ENCODE results near the gene DENR. TPM values are rescaled to one million over a fixed set of nuclear protein-coding genes. Genes with fewer than 3 reads are reported as not detected.
A peak's percentile ranks its signal among the peaks of the same experiment; 100 is the strongest.

The DENR gene
- total RNA-seq, 1 donor from 2014 or later = 100.0 TPM

GRCh38 chr12:122732611-122733010 is 20.0 kb upstream of the DENR start:
- H2AFZ ChIP-seq (replicated peaks) = no peak overlapping the region
- H3K27me3 Mint-ChIP-seq (ENCODE audit: insufficient read depth, low read depth) = peaks cover 3% of the 10 kb centered on the region
- no peak overlapping the region for H3K4me2 ChIP-seq
- no peaks in the 10 kb centered on the region for H3K36me3 ChIP-seq
- peaks cover 4% of the 10 kb centered on the region for H3K4me1 Mint-ChIP-seq
- no peaks in the 10 kb centered on the region for H3K27me3 ChIP-seq
- no peak for DNase-seq (ENCODE audit: low spot score)
- peaks cover 2% of the 10 kb centered on the region for H3K36me3 Mint-ChIP-seq
- TF ChIP-seq CTCF (IDR thresholded peaks at IDR 0.05) (no peak), EZH2 (IDR thresholded peaks at IDR 0.05) (no peak), EZH2phosphoT487 (IDR thresholded peaks at IDR 0.05) (no peak)
- H3K4me3 Mint-ChIP-seq = no peak overlapping the region
- H3K4me1 ChIP-seq = peaks cover 6% of the 10 kb centered on the region
- no peaks in the 10 kb centered on the region for H4K20me1 ChIP-seq (ENCODE audit: low read depth)
- H3K4me3 ChIP-seq = no peak overlapping the region
- no peak overlapping the region for H3K27ac ChIP-seq
- peaks cover 3% of the 10 kb centered on the region for H3K9me3 Mint-ChIP-seq
- H3K27ac Mint-ChIP-seq = no peak overlapping the region
- H3K9me3 ChIP-seq (ENCODE audit: low read depth) = no peaks in the 10 kb centered on the region
- no peaks in the 10 kb centered on the region for H3K79me2 ChIP-seq (ENCODE audit: low read depth)
- no peaks in the 10 kb centered on the region for H3F3A ChIP-seq (ENCODE audit: low read depth)
- no peak overlapping the region for H3K9ac ChIP-seq

GRCh38 chr12:122738571-122738970 is 14.1 kb upstream of the DENR start:
- Histone ChIP-seq H3K36me3 (no peaks in the 10 kb centered on the region), H3F3A (ENCODE audit: low read depth) (no peaks in the 10 kb centered on the region), H2AFZ (replicated peaks) (no peak overlapping the region), H3K4me3 (no peak overlapping the region), H3K4me1 (peaks cover 5% of the 10 kb centered on the region), H4K20me1 (ENCODE audit: low read depth) (no peaks in the 10 kb centered on the region), H3K27ac (no peak overlapping the region), H3K27me3 (no peaks in the 10 kb centered on the region), H3K9ac (no peak overlapping the region), H3K9me3 (ENCODE audit: low read depth) (no peaks in the 10 kb centered on the region), H3K79me2 (ENCODE audit: low read depth) (no peaks in the 10 kb centered on the region), H3K4me2 (no peak overlapping the region)
- TF ChIP-seq EZH2 (IDR thresholded peaks at IDR 0.05) = no peak
- no peak for TF ChIP-seq EZH2phosphoT487 (IDR thresholded peaks at IDR 0.05)
- Mint-ChIP-seq H3K9me3 (peaks cover 3% of the 10 kb centered on the region), H3K4me1 (peaks cover 2% of the 10 kb centered on the region), H3K4me3 (no peak overlapping the region), H3K27ac (no peak overlapping the region), H3K36me3 (peaks cover 2% of the 10 kb centered on the region), H3K27me3 (ENCODE audit: insufficient read depth, low read depth) (peaks cover 6% of the 10 kb centered on the region)
- no peak for DNase-seq (ENCODE audit: low spot score)

GRCh38 chr12:122740351-122740750 is 12.3 kb upstream of the DENR start:
- Histone ChIP-seq H3K79me2 (ENCODE audit: low read depth) (no peaks in the 10 kb centered on the region), H3K27ac (no peak overlapping the region), H3K9ac (no peak overlapping the region), H3K4me1 (no peaks in the 10 kb centered on the region), H3K36me3 (no peaks in the 10 kb centered on the region), H4K20me1 (ENCODE audit: low read depth) (no peaks in the 10 kb centered on the region), H3K27me3 (no peaks in the 10 kb centered on the region), H3K4me2 (no peak overlapping the region), H3K4me3 (no peak overlapping the region), H3K9me3 (ENCODE audit: low read depth) (no peaks in the 10 kb centered on the region), H2AFZ (replicated peaks) (peak overlapping the region; percentile 22), H3F3A (ENCODE audit: low read depth) (no peaks in the 10 kb centered on the region)
- Mint-ChIP-seq H3K9me3 (peaks cover 3% of the 10 kb centered on the region), H3K36me3 (peaks cover 2% of the 10 kb centered on the region), H3K4me3 (no peak overlapping the region), H3K27ac (no peak overlapping the region), H3K27me3 (ENCODE audit: insufficient read depth, low read depth) (peaks cover 6% of the 10 kb centered on the region), H3K4me1 (no peaks in the 10 kb centered on the region)
- DNase-seq (ENCODE audit: low spot score) = no peak
- TF ChIP-seq EZH2 (IDR thresholded peaks at IDR 0.05) (no peak), CTCF (IDR thresholded peaks at IDR 0.05) (no peak), EZH2phosphoT487 (IDR thresholded peaks at IDR 0.05) (no peak)

GRCh38 chr12:122743895-122744525 is 8.6 kb upstream of the DENR start:
- Histone ChIP-seq H4K20me1 (ENCODE audit: low read depth) (no peaks in the 10 kb centered on the region), H3K36me3 (no peaks in the 10 kb centered on the region), H2AFZ (replicated peaks) (no peak overlapping the region), H3K27ac (no peak overlapping the region), H3K79me2 (ENCODE audit: low read depth) (no peaks in the 10 kb centered on the region), H3K4me2 (no peak overlapping the region), H3K9me3 (ENCODE audit: low read depth) (no peaks in the 10 kb centered on the region), H3F3A (ENCODE audit: low read depth) (no peaks in the 10 kb centered on the region), H3K27me3 (no peaks in the 10 kb centered on the region), H3K4me1 (no peaks in the 10 kb centered on the region), H3K9ac (no peak overlapping the region), H3K4me3 (no peak overlapping the region)
- Mint-ChIP-seq H3K9me3 (no peaks in the 10 kb centered on the region), H3K27ac (no peak overlapping the region), H3K4me3 (no peak overlapping the region), H3K4me1 (no peaks in the 10 kb centered on the region), H3K27me3 (ENCODE audit: insufficient read depth, low read depth) (peaks cover 2% of the 10 kb centered on the region), H3K36me3 (no peaks in the 10 kb centered on the region)
- TF ChIP-seq EZH2phosphoT487 (IDR thresholded peaks at IDR 0.05) = no peak
- TF ChIP-seq EZH2 (IDR thresholded peaks at IDR 0.05) = no peak
- TF ChIP-seq CTCF (IDR thresholded peaks at IDR 0.05) = no peak
- no peak for DNase-seq (ENCODE audit: low spot score)

Data from neural progenitor cell (in vitro differentiated cells).